ENCODE measurements around the gene CADPS2. TPM values are rescaled to one million over a fixed set of nuclear protein-coding genes. Genes with fewer than 3 reads are reported as not detected.

The CADPS2 gene
- total and polyA plus RNA-seq, 2 of the 4 experiments (the other 2 are of a cell fraction): 0.10 to 0.54 TPM

DNA sequence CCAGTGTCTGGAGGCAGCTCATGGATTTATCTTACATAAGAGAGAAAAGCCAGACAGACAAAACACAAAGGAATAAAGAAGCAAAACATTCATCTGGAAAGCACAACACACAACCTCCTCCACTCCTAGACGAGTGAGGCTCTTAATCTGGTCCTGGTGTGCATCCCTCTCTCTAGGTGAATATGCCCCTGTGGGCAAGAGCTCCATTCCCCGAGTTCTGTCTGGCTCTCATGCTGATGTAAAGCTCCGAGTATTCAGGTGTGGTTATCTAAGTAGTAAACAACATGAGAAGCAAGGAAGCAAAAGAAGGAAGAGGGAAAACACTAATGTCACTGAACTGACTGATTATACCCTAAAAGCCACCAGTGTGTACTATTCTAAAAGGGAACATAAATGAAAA lies 533.8 kb downstream of the CADPS2 start:
- no peak overlapping the region for H3K4ac ChIP-seq (ENCODE audit: low read depth, low read length)
- intact Hi-C loops (cut with micrococcal nuclease): no loop called here
- H2BK20ac ChIP-seq (ENCODE audit: low read depth, low read length): no peak overlapping the region
- no peak overlapping the region for H4K91ac ChIP-seq (ENCODE audit: insufficient read depth, low read depth, low read length)
- no peak for DNase-seq
- ATAC-seq (ENCODE audit: low read depth): no peak
- no peak overlapping the region for H3K9ac ChIP-seq (ENCODE audit: low read depth, low read length)
- no peak overlapping the region for H3K23ac ChIP-seq (ENCODE audit: low read depth, low read length)
- BruUV-seq (replicated peaks): no TSS peak
- no peak overlapping the region for H3K56ac ChIP-seq (ENCODE audit: extremely low read depth, insufficient read depth, low read length)
- no peak for TF ChIP-seq MAZ (IDR thresholded peaks at IDR 0.05; ENCODE audit: borderline replicate concordance, low read depth, low read length)
- TF ChIP-seq POLR2A (IDR thresholded peaks at IDR 0.05; ENCODE audit: low read depth, low read length): no peak
- no peak for TF ChIP-seq FOS (IDR thresholded peaks at IDR 0.05; ENCODE audit: low read depth, low read length)
- TF ChIP-seq BHLHE40 (IDR thresholded peaks at IDR 0.05; ENCODE audit: low read depth, low read length): no peak
- TF ChIP-seq CHD1 (IDR thresholded peaks at IDR 0.05; ENCODE audit: low read depth, low read length): no peak
- no peak for TF ChIP-seq SMC3 (IDR thresholded peaks at IDR 0.05; ENCODE audit: low read depth, low read length)
- TF ChIP-seq, protein P1, sequence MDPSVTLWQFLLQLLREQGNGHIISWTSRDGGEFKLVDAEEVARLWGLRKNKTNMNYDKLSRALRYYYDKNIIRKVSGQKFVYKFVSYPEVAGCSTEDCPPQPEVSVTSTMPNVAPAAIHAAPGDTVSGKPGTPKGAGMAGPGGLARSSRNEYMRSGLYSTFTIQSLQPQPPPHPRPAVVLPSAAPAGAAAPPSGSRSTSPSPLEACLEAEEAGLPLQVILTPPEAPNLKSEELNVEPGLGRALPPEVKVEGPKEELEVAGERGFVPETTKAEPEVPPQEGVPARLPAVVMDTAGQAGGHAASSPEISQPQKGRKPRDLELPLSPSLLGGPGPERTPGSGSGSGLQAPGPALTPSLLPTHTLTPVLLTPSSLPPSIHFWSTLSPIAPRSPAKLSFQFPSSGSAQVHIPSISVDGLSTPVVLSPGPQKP (IDR thresholded peaks at IDR 0.05; ENCODE audit: borderline replicate concordance, low read depth, low read length): no peak
- TF ChIP-seq RCOR1 (IDR thresholded peaks at IDR 0.05; ENCODE audit: insufficient replicate concordance, low read length): no peak
- TF ChIP-seq MXI1 (IDR thresholded peaks at IDR 0.05; ENCODE audit: borderline replicate concordance, low read depth, low read length): no peak
- no peak for TF ChIP-seq MAFK (IDR thresholded peaks at IDR 0.05; ENCODE audit: low read depth, low read length)
- TF ChIP-seq CEBPB (IDR thresholded peaks at IDR 0.05; ENCODE audit: low read depth, low read length): no peak
- TF ChIP-seq USF2 (IDR thresholded peaks at IDR 0.05; ENCODE audit: low read depth, low read length): no peak
- TF ChIP-seq RFX5 (IDR thresholded peaks at IDR 0.05; ENCODE audit: low read depth, low read length): no peak
- H4K20me1 ChIP-seq (ENCODE audit: insufficient read depth, low read length): no peaks in the 10 kb centered on the region
- no peak overlapping the region for H3K4me2 ChIP-seq (ENCODE audit: low read depth, low read length)
- dilution Hi-C loops (cut with HindIII; ENCODE audit: low sequenced_read_pairs, unreplicated experiment): no loop called here
- no peak overlapping the region for H2BK120ac ChIP-seq (ENCODE audit: low read depth, low read length)
- no peak overlapping the region for H2AFZ ChIP-seq (replicated peaks; ENCODE audit: low read length, poor library complexity)
- no peaks in the 10 kb centered on the region for H3K4me1 ChIP-seq (ENCODE audit: control insufficient read depth, insufficient read depth, low read length)
- in situ Hi-C loops (cut with MboI; ENCODE audit: low sequenced_read_pairs): no loop called here
- POLR2A ChIA-PET (ENCODE audit: unreplicated experiment): no interaction called here
- H3K14ac ChIP-seq (replicated peaks; ENCODE audit: low read depth, low read length): no peak overlapping the region
- no peak overlapping the region for H2BK15ac ChIP-seq (ENCODE audit: low read depth, low read length)
- no peak overlapping the region for H2AK9ac ChIP-seq (replicated peaks; ENCODE audit: low read depth, low read length, poor library complexity)
- WGBS, 2 experiments (ENCODE audit: extremely low coverage in 2 of 2, insufficient read length in 1 of 2): no CpG with 5 or more reads among the region's 3 CpGs
- H3K27me3 ChIP-seq (ENCODE audit: control insufficient read depth, insufficient read depth, low read length): no peaks in the 10 kb centered on the region
- no peak overlapping the region for H3K27ac ChIP-seq (ENCODE audit: insufficient read depth, low read length)
- H4K8ac ChIP-seq (ENCODE audit: low read depth in 2 of 2, low read length in 2 of 2): no peak overlapping the region
- H4K5ac ChIP-seq (ENCODE audit: low read depth, low read length): no peak overlapping the region
- no peak overlapping the region for H2AK5ac ChIP-seq (ENCODE audit: low read depth, low read length)
- H2BK5ac ChIP-seq (ENCODE audit: low read depth, low read length, poor library complexity, severe bottlenecking): no peak overlapping the region
- H3K36me3 ChIP-seq (ENCODE audit: control insufficient read depth, insufficient read depth, low read length): no peaks in the 10 kb centered on the region
- no peaks in the 10 kb centered on the region for H3K9me3 ChIP-seq (ENCODE audit: control insufficient read depth, insufficient read depth, low read length)
- CTCF ChIA-PET: no interaction called here
- no peaks in the 10 kb centered on the region for H3K79me1 ChIP-seq (ENCODE audit: low read depth in 1 of 2, low read length in 2 of 2)
- H3K9me1 ChIP-seq (ENCODE audit: insufficient read depth, low read length): no peaks in the 10 kb centered on the region
- H3K18ac ChIP-seq (ENCODE audit: low read depth, low read length): no peak overlapping the region
- H3K4me3 ChIP-seq (ENCODE audit: insufficient read depth, low read depth, low read length): no peak overlapping the region
